ENCODE measurements around the gene RAB14. TPM values are rescaled to one million over a fixed set of nuclear protein-coding genes. Genes with fewer than 3 reads are reported as not detected.

The RAB14 gene
- total and polyA plus RNA-seq, 9 donors: 28.3 to 63.4 (median 51.6) TPM

DNA sequence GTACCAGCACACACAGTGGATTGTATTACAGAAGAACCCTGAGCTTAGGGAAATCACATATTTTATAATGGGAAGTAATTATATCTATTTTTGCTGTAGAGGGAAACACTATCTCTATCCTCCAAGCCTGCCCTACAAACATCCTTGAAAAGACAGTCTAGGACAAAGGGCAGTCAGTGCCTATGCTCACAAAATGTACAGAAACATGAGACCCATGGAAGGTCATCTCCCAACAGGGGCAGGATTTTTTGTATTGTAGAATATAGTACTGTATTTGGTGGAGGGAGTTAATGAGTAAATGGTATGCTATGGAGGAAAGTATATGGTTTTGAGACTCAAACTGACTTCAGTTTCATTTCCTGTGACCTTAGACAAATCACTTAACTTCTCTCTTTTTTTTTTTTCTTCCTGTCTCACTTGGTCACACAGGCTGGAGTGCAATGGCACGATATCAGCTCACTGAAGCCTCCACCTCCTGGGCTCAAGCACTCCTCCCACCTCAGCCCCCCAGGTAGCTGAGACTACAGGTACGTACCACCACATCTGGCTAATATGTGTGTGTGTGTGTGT is 5.8 kb upstream of the RAB14 start:
- Histone ChIP-seq H3K4me3 (ENCODE audit: low read length) (no peak overlapping the region), H3K27me3 (ENCODE audit: control insufficient read depth, insufficient read depth, low read length) (no peaks in the 10 kb centered on the region), H3K4me1 (ENCODE audit: control insufficient read depth, insufficient read depth, low read length) (peaks cover under 1% of the 10 kb centered on the region), H3K9me3 (replicated peaks; ENCODE audit: control insufficient read depth, low read depth, low read length) (peaks cover 2% of the 10 kb centered on the region), H3K36me3 (ENCODE audit: control insufficient read depth, insufficient read depth, low read length) (no peaks in the 10 kb centered on the region), H3K27ac (ENCODE audit: low read length) (no peak overlapping the region)
- no peak for DNase-seq
- WGBS (ENCODE audit: insufficient coverage): no CpG with 5 or more reads among the region's 2 CpGs

DNA sequence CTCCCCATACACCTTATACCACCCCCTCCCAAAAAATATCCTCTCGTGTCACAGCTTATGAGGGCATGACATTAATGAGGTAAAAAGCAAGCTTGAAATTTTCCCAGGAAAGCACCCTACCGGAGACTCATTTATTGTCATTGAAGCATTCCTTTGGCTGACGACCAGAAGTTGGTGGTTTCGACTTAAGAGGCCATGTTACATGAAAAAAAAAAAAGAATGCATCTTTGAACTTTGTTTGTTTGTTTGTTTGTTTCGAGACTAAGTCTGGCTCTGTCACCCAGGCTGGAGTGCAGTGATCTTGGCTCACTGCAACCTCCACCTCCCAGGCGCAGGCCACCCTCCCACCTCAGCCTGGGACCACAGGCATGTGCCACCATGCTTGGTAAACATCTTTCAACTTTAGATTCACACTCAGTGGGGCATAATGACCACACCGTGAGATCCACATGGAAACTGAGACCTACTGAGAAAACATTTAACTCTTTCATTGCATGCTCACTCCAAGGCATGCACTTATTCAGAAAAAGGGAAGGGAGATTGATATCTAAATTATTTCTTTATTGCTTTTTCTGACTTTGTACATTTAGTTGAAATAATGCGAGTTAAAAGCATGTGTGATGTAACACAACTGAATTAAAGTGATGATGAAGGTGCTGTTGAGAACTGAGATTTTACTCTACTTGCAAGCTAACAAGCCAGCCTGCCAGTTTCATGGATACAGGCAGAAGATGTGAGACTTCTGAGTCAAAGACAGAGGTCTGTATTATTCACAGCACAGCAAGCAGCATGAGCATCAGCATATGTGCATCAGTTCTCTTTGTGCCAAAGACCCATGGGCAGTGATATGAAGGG is 5.1 kb upstream of the RAB14 start:
- Histone ChIP-seq H3K4me3 (ENCODE audit: low read length) (no peak overlapping the region), H3K9me3 (replicated peaks; ENCODE audit: control insufficient read depth, low read depth, low read length) (peaks cover 2% of the 10 kb centered on the region), H3K4me1 (ENCODE audit: control insufficient read depth, insufficient read depth, low read length) (peaks cover 4% of the 10 kb centered on the region), H3K27me3 (ENCODE audit: control insufficient read depth, insufficient read depth, low read length) (no peaks in the 10 kb centered on the region), H3K27ac (ENCODE audit: low read length) (no peak overlapping the region), H3K36me3 (ENCODE audit: control insufficient read depth, insufficient read depth, low read length) (no peaks in the 10 kb centered on the region)
- 58% methylated on average over 3 of the region's 8 CpGs for WGBS (ENCODE audit: insufficient coverage)
- no peak for DNase-seq

DNA sequence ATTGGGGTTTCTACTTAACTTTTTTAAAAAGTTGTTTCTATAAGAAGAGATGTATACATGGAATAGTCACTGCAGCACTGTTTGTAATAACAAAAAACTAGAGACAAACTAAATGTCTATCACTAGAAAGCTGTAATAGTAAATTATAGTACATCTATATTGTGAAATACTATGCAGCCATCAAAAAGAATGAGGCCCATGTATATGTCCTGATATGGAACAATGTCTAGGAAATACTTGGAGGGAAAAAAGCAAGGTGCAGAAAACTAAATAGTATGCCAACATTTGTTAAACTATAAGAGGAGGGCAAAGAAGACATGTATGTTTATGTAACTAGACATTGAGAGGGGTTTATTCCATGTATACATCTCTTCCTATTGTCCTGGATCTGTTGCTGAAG is 2.9 kb upstream of the RAB14 start:
- H3K27me3 ChIP-seq (ENCODE audit: control insufficient read depth, insufficient read depth, low read length): no peaks in the 10 kb centered on the region
- peaks cover 11% of the 10 kb centered on the region for H3K4me1 ChIP-seq (ENCODE audit: control insufficient read depth, insufficient read depth, low read length)
- H3K9me3 ChIP-seq (replicated peaks; ENCODE audit: control insufficient read depth, low read depth, low read length): peaks cover 2% of the 10 kb centered on the region
- no peaks in the 10 kb centered on the region for H3K36me3 ChIP-seq (ENCODE audit: control insufficient read depth, insufficient read depth, low read length)
- H3K4me3 ChIP-seq (ENCODE audit: low read length): no peak overlapping the region
- H3K27ac ChIP-seq (ENCODE audit: low read length): no peak overlapping the region
- no peak for DNase-seq

DNA sequence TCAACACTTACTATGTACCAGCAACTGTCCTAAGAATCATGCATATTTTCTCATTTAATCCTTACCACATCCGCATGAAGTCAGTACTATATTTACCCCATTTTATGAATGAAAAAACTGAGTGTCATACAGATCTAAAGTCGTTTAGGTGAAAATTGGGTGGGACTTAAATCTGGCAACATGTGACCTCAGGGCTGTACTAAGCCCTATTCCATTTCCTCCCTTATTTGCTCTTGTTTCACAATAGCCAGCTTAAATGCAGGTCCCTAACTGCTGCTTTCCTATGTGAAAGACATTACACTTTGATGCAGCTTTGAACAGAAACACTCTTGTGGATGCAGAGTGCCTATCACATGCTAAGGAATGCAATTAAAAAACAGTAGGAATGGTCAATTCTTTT is 2.5 kb upstream of the RAB14 start:
- Histone ChIP-seq H3K4me3 (ENCODE audit: low read length) (no peak overlapping the region), H3K4me1 (ENCODE audit: control insufficient read depth, insufficient read depth, low read length) (peaks cover 11% of the 10 kb centered on the region), H3K9me3 (replicated peaks; ENCODE audit: control insufficient read depth, low read depth, low read length) (peaks cover 2% of the 10 kb centered on the region), H3K27me3 (ENCODE audit: control insufficient read depth, insufficient read depth, low read length) (no peaks in the 10 kb centered on the region), H3K27ac (ENCODE audit: low read length) (no peak overlapping the region), H3K36me3 (ENCODE audit: control insufficient read depth, insufficient read depth, low read length) (no peaks in the 10 kb centered on the region)
- whole genome bisulfite sequencing (ENCODE audit: insufficient coverage): no CpG with 5 or more reads among the region's 2 CpGs
- no peak for DNase-seq

DNA sequence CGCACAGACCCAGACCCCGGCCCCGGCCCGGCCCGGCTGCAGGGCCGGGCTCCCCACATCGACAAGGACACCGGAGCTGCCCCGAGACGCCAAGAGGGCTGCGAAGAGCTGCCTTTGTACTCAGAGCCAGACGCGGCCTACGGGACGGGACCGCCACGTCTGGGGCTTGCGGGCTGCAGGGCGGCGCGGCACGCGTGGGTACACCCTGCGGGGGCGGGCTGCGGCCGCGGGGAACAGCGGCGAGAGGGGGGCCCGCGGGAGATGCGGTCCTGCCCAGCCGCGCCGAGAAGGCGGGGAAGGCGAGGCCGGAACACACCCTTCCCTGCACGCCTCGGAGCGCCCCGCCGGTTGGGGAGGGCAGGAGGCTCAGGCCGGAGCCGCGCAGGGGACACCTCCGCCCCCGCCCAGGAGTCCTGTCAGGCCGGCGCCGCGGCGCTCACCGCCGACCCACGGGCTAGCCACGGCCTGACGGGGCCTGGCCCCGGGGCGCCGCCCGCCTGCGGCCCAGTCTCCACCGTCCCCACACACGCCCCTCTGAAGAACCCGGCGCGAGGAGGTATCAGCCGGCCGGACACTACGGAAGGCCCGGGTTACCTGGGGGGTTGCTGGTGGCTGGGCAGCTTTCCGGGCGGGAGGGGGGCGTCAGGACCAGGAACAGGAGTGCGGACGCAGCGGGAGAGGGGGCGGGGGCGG is 478 bp downstream of the RAB14 start:
- Histone ChIP-seq H3K36me3 (ENCODE audit: control insufficient read depth, insufficient read depth, low read length) (no peaks in the 10 kb centered on the region), H3K4me3 (ENCODE audit: low read length) (peak overlapping the region; percentile 86), H3K4me1 (ENCODE audit: control insufficient read depth, insufficient read depth, low read length) (peaks cover 13% of the 10 kb centered on the region), H3K27me3 (ENCODE audit: control insufficient read depth, insufficient read depth, low read length) (no peaks in the 10 kb centered on the region), H3K9me3 (replicated peaks; ENCODE audit: control insufficient read depth, low read depth, low read length) (no peaks in the 10 kb centered on the region), H3K27ac (ENCODE audit: low read length) (peak overlapping the region; percentile 97)
- peak; percentile 60 for DNase-seq
- under 1% methylated on average over 77 of the region's 81 CpGs for WGBS (ENCODE audit: insufficient coverage)

DNA sequence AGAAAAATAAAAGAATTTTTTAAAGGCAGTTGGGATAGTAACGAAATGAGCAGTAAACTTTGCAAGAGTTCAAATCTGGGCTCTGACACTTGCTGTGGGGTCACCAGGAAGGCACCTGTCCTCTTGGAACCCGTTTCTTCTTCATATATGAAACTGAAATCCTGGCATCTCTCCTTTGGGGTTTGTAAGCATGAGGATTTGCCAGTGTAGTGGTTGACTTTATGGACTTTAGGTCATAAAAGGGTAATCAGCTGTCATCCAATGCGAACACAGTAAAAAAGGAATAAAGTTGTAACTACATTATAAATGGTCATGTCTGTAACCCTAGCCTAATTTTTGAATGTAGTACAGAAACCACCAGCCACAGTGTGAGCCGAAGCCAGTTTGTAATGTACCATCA is 1.3 kb downstream of the RAB14 start:
- Histone ChIP-seq H3K4me3 (ENCODE audit: low read length) (peak overlapping the region; percentile 86), H3K4me1 (ENCODE audit: control insufficient read depth, insufficient read depth, low read length) (peaks cover 13% of the 10 kb centered on the region), H3K27me3 (ENCODE audit: control insufficient read depth, insufficient read depth, low read length) (no peaks in the 10 kb centered on the region), H3K27ac (ENCODE audit: low read length) (peak overlapping the region; percentile 57), H3K36me3 (ENCODE audit: control insufficient read depth, insufficient read depth, low read length) (no peaks in the 10 kb centered on the region), H3K9me3 (replicated peaks; ENCODE audit: control insufficient read depth, low read depth, low read length) (no peaks in the 10 kb centered on the region)
- WGBS (ENCODE audit: insufficient coverage): no CpG with 5 or more reads among the region's 4 CpGs
- no peak for DNase-seq

DNA sequence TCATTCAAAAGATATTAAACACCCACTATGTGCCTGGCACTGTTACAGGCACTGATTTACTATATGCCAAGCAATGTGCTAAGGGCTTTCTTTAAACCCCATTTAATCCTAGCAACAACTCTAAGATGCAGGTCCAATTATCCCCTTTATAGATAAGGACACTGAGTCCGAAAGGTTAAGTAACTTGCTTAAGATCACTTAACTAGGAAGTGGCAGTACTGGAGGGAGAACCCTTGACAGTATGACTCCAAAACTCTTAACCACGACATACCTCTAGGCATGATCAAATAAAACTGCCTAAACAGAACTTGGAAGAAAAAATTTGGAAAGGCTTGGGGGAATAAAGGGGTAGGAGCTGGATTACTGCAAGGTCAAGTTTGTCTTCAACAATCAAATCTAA is 1.7 kb downstream of the RAB14 start:
- Histone ChIP-seq H3K9me3 (replicated peaks; ENCODE audit: control insufficient read depth, low read depth, low read length) (no peaks in the 10 kb centered on the region), H3K4me3 (ENCODE audit: low read length) (peak overlapping the region; percentile 4), H3K36me3 (ENCODE audit: control insufficient read depth, insufficient read depth, low read length) (no peaks in the 10 kb centered on the region), H3K4me1 (ENCODE audit: control insufficient read depth, insufficient read depth, low read length) (peaks cover 13% of the 10 kb centered on the region), H3K27me3 (ENCODE audit: control insufficient read depth, insufficient read depth, low read length) (no peaks in the 10 kb centered on the region), H3K27ac (ENCODE audit: low read length) (no peak overlapping the region)
- DNase-seq: no peak
- no CpG with 5 or more reads among the region's 2 CpGs for WGBS (ENCODE audit: insufficient coverage)

DNA sequence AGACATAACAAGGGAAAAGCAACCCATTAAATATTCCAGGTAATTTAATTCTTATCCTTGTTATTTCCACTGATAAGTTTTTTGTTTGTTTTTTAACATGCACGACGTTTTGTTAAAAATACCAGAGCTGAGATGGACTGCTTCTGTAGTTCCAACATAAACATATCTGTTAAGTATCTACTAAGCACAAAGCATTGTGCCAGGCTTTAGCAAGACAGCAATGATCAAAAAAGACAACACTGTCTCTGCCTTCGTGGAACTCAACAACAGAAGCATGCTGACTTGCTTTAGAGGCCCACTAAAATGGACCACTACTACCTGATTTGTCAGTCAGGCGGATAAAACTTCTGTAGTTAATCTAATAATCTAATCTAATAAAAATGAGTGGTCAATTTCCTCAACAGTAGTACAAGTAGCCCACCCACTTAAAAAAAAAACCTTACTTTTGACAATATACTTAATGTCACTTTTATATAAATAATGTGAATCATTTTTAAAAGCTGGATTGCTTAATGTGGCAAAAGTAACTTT is 3.1 kb downstream of the RAB14 start:
- Histone ChIP-seq H3K36me3 (ENCODE audit: control insufficient read depth, insufficient read depth, low read length) (no peaks in the 10 kb centered on the region), H3K27ac (ENCODE audit: low read length) (no peak overlapping the region), H3K4me3 (ENCODE audit: low read length) (no peak overlapping the region), H3K9me3 (replicated peaks; ENCODE audit: control insufficient read depth, low read depth, low read length) (no peaks in the 10 kb centered on the region), H3K4me1 (ENCODE audit: control insufficient read depth, insufficient read depth, low read length) (peaks cover 13% of the 10 kb centered on the region), H3K27me3 (ENCODE audit: control insufficient read depth, insufficient read depth, low read length) (no peaks in the 10 kb centered on the region)
- DNase-seq: no peak
- WGBS (ENCODE audit: insufficient coverage): no CpG with 5 or more reads among the region's 4 CpGs

DNA sequence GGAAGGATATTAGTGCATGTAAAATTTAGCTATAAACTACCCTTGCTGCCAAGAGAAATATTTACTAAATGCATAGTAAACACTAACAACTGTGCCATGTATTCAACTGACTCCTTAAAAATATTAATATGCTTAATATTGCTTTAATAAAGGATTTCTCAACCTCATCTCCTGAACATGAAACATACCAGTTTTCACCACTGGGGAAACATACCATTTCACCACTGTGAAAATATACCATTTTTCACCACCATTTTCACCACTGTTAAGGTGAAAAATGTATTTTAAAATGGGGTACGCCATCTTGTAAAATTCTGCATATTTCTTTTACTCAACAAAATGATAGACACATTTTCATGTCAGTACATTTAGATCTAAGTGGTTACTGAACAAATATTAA is 4.5 kb downstream of the RAB14 start:
- no peak for DNase-seq
- Histone ChIP-seq H3K4me1 (ENCODE audit: control insufficient read depth, insufficient read depth, low read length) (peaks cover 9% of the 10 kb centered on the region), H3K4me3 (ENCODE audit: low read length) (no peak overlapping the region), H3K27ac (ENCODE audit: low read length) (no peak overlapping the region), H3K9me3 (replicated peaks; ENCODE audit: control insufficient read depth, low read depth, low read length) (no peaks in the 10 kb centered on the region), H3K27me3 (ENCODE audit: control insufficient read depth, insufficient read depth, low read length) (no peaks in the 10 kb centered on the region), H3K36me3 (ENCODE audit: control insufficient read depth, insufficient read depth, low read length) (no peaks in the 10 kb centered on the region)
- WGBS (ENCODE audit: insufficient coverage): no CpG with 5 or more reads among the region's 1 CpG

DNA sequence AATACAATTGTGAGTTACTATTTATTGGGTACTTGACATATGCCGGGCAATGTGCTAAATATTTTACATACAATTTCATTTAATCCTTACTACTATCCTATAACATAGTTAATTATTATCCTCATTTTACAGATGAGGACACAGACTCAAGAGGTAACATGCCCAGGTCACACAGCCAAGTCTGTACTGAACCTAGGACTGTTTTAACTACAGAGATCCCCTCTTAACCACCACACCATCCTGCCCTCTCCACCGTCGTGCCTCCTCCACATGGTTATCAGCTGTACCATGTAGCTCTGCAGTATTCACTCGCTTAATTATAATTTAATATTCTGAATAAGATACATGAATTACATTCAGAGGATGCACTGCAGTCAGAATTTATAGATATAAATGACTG is 5.3 kb downstream of the RAB14 start:
- peaks cover 8% of the 10 kb centered on the region for H3K4me1 ChIP-seq (ENCODE audit: control insufficient read depth, insufficient read depth, low read length)
- DNase-seq: no peak
- no CpG with 5 or more reads among the region's 4 CpGs for whole genome bisulfite sequencing (ENCODE audit: insufficient coverage)

More for the DNA sequence above, 5.3 kb downstream of the RAB14 start:
- Histone ChIP-seq H3K9me3 (replicated peaks; ENCODE audit: control insufficient read depth, low read depth, low read length) (no peaks in the 10 kb centered on the region), H3K27ac (ENCODE audit: low read length) (no peak overlapping the region), H3K36me3 (ENCODE audit: control insufficient read depth, insufficient read depth, low read length) (no peaks in the 10 kb centered on the region), H3K4me3 (ENCODE audit: low read length) (no peak overlapping the region), H3K27me3 (ENCODE audit: control insufficient read depth, insufficient read depth, low read length) (no peaks in the 10 kb centered on the region)
